Measurements from ENCODE around the gene SGSM1. TPM values are rescaled to one million over a fixed set of nuclear protein-coding genes. Genes with fewer than 3 reads are reported as not detected.

The SGSM1 gene
- total and polyA plus RNA-seq, 2 of the 4 experiments (the other 2 are of a cell fraction), result not detected

DNA sequence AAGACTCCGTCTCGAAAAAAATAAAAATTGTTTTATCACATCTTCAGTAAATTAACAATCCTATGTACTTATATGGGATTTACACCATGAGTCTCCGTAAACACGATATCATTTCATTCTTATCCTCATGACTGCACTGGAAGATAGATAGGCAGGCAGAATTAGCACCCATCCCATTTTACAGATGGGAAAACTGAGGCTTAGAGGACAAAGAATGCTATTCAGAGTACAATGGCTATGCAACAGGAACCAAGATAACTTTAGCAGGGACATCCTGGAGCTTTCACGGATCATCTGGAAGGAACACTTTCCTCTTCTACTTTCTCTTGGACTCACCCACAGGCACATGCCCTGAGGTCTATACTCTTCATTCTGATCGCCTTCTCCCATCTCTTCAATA is 14.6 kb upstream of the SGSM1 start:
- DNase-seq (no peak), ATAC-seq (ENCODE audit: low read depth) (no peak)
- no peak overlapping the region for H2BK5ac ChIP-seq (ENCODE audit: low read depth, low read length, poor library complexity, severe bottlenecking)
- no TSS peak for BruUV-seq (replicated peaks)
- H2AK5ac ChIP-seq (ENCODE audit: low read depth, low read length), result no peak overlapping the region
- no peak overlapping the region for H3K27ac ChIP-seq (ENCODE audit: insufficient read depth, low read length)
- H4K8ac ChIP-seq (ENCODE audit: low read depth in 2 of 2, low read length in 2 of 2), result no peak overlapping the region
- H4K91ac ChIP-seq (ENCODE audit: insufficient read depth, low read depth, low read length), result no peak overlapping the region
- no peak overlapping the region for H3K14ac ChIP-seq (replicated peaks; ENCODE audit: low read depth, low read length)
- H3K4me1 ChIP-seq (ENCODE audit: control insufficient read depth, insufficient read depth, low read length), result no peaks in the 10 kb centered on the region
- H4K5ac ChIP-seq (ENCODE audit: low read depth, low read length), result no peak overlapping the region
- WGBS, 2 experiments (ENCODE audit: extremely low coverage in 2 of 2, insufficient read length in 1 of 2), result 60% methylated on average over 1 of the region's 6 CpGs; no CpG with 5 or more reads in 1 of the 2 experiments
- no peak for TF ChIP-seq SMC3 (IDR thresholded peaks at IDR 0.05; ENCODE audit: low read depth, low read length)
- TF ChIP-seq, protein P1, sequence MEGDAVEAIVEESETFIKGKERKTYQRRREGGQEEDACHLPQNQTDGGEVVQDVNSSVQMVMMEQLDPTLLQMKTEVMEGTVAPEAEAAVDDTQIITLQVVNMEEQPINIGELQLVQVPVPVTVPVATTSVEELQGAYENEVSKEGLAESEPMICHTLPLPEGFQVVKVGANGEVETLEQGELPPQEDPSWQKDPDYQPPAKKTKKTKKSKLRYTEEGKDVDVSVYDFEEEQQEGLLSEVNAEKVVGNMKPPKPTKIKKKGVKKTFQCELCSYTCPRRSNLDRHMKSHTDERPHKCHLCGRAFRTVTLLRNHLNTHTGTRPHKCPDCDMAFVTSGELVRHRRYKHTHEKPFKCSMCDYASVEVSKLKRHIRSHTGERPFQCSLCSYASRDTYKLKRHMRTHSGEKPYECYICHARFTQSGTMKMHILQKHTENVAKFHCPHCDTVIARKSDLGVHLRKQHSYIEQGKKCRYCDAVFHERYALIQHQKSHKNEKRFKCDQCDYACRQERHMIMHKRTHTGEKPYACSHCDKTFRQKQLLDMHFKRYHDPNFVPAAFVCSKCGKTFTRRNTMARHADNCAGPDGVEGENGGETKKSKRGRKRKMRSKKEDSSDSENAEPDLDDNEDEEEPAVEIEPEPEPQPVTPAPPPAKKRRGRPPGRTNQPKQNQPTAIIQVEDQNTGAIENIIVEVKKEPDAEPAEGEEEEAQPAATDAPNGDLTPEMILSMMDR (conservative IDR thresholded peaks at IDR 0.05; ENCODE audit: low read depth, low read length), result no peak
- no peak for TF ChIP-seq RFX5 (IDR thresholded peaks at IDR 0.05; ENCODE audit: low read depth, low read length)
- TF ChIP-seq FOS (IDR thresholded peaks at IDR 0.05; ENCODE audit: low read depth, low read length), result no peak
- no peak for TF ChIP-seq RAD21 (IDR thresholded peaks at IDR 0.05; ENCODE audit: low read length)
- TF ChIP-seq CHD1 (IDR thresholded peaks at IDR 0.05; ENCODE audit: low read depth, low read length), result no peak
- no peak for TF ChIP-seq NFE2L2 (IDR thresholded peaks at IDR 0.05; ENCODE audit: low read depth, low read length)
- H4K20me1 ChIP-seq (ENCODE audit: insufficient read depth, low read length), result no peaks in the 10 kb centered on the region
- ChIA-PET CTCF (interaction anchor here (0.5 to 2.0 kb wide), 2 partner anchors 12 to 25 kb away, joined by 7 to 9 read pairs; no protein-coding TSS in a partner anchor), POLR2A (ENCODE audit: unreplicated experiment) (no interaction called here)
- H3K23ac ChIP-seq (ENCODE audit: low read depth, low read length), result no peak overlapping the region
- H3K4me3 ChIP-seq (ENCODE audit: insufficient read depth, low read depth, low read length), result no peak overlapping the region
- no peak overlapping the region for H2AK9ac ChIP-seq (replicated peaks; ENCODE audit: low read depth, low read length, poor library complexity)
- dilution Hi-C loops (cut with HindIII; ENCODE audit: low sequenced_read_pairs, unreplicated experiment) (no loop called here), in situ Hi-C loops (cut with MboI; ENCODE audit: low sequenced_read_pairs) (no loop called here), intact Hi-C loops (cut with micrococcal nuclease) (no loop called here)
- no peak overlapping the region for H3K4ac ChIP-seq (ENCODE audit: low read depth, low read length)
- no peaks in the 10 kb centered on the region for H3K27me3 ChIP-seq (ENCODE audit: control insufficient read depth, insufficient read depth, low read length)
- no peak overlapping the region for H2BK120ac ChIP-seq (ENCODE audit: low read depth, low read length)
- H3K36me3 ChIP-seq (ENCODE audit: control insufficient read depth, insufficient read depth, low read length), result no peaks in the 10 kb centered on the region
- no peak overlapping the region for H3K9ac ChIP-seq (ENCODE audit: low read depth, low read length)
- H3K56ac ChIP-seq (ENCODE audit: extremely low read depth, insufficient read depth, low read length), result no peak overlapping the region
- no peaks in the 10 kb centered on the region for H3K79me1 ChIP-seq (ENCODE audit: low read depth in 1 of 2, low read length in 2 of 2)
- H2AFZ ChIP-seq (replicated peaks; ENCODE audit: low read length, poor library complexity), result no peak overlapping the region
- no peaks in the 10 kb centered on the region for H3K9me1 ChIP-seq (ENCODE audit: insufficient read depth, low read length)
- H3K4me2 ChIP-seq (ENCODE audit: low read depth, low read length), result no peak overlapping the region
- no peak overlapping the region for H2BK20ac ChIP-seq (ENCODE audit: low read depth, low read length)
- no peaks in the 10 kb centered on the region for H3K9me3 ChIP-seq (ENCODE audit: control insufficient read depth, insufficient read depth, low read length)
- no peak overlapping the region for H2BK15ac ChIP-seq (ENCODE audit: low read depth, low read length)
- no peak overlapping the region for H3K18ac ChIP-seq (ENCODE audit: low read depth, low read length)

Data from IMR-90 (cell line).